HepG2 (cell line): ENCODE results near the gene PRCD. TPM values are rescaled to one million over a fixed set of nuclear protein-coding genes. Genes with fewer than 3 reads are reported as not detected.

Experiments
- ARNTL ChIP-seq: sonication (generic); formaldehyde crosslinking; IDR thresholded peaks from 2 replicates; pipeline ENCODE4 v1.4.0; 2020; ENCODE audit warnings: mild to moderate bottlenecking, missing genetic modification reagents
- ATF2 ChIP-seq: sonication (generic); formaldehyde crosslinking; IDR thresholded peaks from 2 replicates; pipeline ENCODE4 v1.4.0; 2020; ENCODE audit warnings: missing genetic modification reagents
- CENPX ChIP-seq: sonication (generic); formaldehyde crosslinking; IDR thresholded peaks from 2 replicates; pipeline ENCODE4 v1.9.0; 2021; ENCODE audit warnings: mild to moderate bottlenecking, missing genetic modification reagents, moderate library complexity
- E2F1 ChIP-seq: sonication (generic); formaldehyde crosslinking; IDR thresholded peaks from 2 replicates; pipeline ENCODE4 v1.5.0; 2020; ENCODE audit warnings: missing genetic modification reagents
- FOXK1 ChIP-seq: sonication (generic); formaldehyde crosslinking; IDR thresholded peaks from 2 replicates; pipeline ENCODE4 v1.4.0; 2020; ENCODE audit warnings: low read depth, missing genetic modification reagents, borderline replicate concordance
- HCFC1 ChIP-seq: fragments of 150-350 bp; IDR thresholded peaks from 2 replicates; pipeline ENCODE4 v1.6.1; 2014; ENCODE audit warnings: low read depth, low read length
- HMGXB3 ChIP-seq: sonication (generic); formaldehyde crosslinking; IDR thresholded peaks from 2 replicates; pipeline ENCODE4 v1.4.0; 2020; ENCODE audit warnings: missing genetic modification reagents, borderline replicate concordance
- NCOA5 ChIP-seq: sonication (generic); formaldehyde crosslinking; IDR thresholded peaks from 2 replicates; pipeline ENCODE4 v1.4.0; 2020; ENCODE audit warnings: missing genetic modification reagents
- NR0B2 ChIP-seq: sonication (generic); formaldehyde crosslinking; IDR thresholded peaks from 2 replicates; pipeline ENCODE4 v1.4.0; 2020; ENCODE audit warnings: mild to moderate bottlenecking, missing genetic modification reagents
- RAD51 ChIP-seq: fragments of 450-650 bp; IDR thresholded peaks from 2 replicates; pipeline ENCODE4 v1.6.1; 2016; ENCODE audit warnings: borderline replicate concordance
- UBTF ChIP-seq: sonication (generic); formaldehyde crosslinking; IDR thresholded peaks from 2 replicates; pipeline ENCODE4 v1.4.0; 2020; ENCODE audit warnings: mild to moderate bottlenecking, missing genetic modification reagents
- ZBTB25 ChIP-seq: IDR thresholded peaks from 2 replicates; pipeline ENCODE4 v1.6.1; 2018; ENCODE audit warnings: missing genetic modification reagents
- ZNF501 ChIP-seq: sonication (generic); formaldehyde crosslinking; IDR thresholded peaks from 2 replicates; pipeline ENCODE4 v1.5.1; 2020; ENCODE audit warnings: mild to moderate bottlenecking, moderate library complexity, missing genetic modification reagents
- ZNF670 ChIP-seq: sonication (generic); formaldehyde crosslinking; IDR thresholded peaks from 2 replicates; pipeline ENCODE4 v1.8.0; 2022; ENCODE audit warnings: mild to moderate bottlenecking, missing genetic modification reagents, borderline replicate concordance
- ZNF678 ChIP-seq: sonication (generic); formaldehyde crosslinking; IDR thresholded peaks from 2 replicates; pipeline ENCODE4 v1.4.0; 2020; ENCODE audit warnings: mild to moderate bottlenecking, missing genetic modification reagents
- ZNF713 ChIP-seq: sonication (generic); formaldehyde crosslinking; IDR thresholded peaks from 2 replicates; pipeline ENCODE4 v1.4.0; 2020; ENCODE audit warnings: mild to moderate bottlenecking, missing genetic modification reagents
- ZNF850 ChIP-seq: sonication (generic); formaldehyde crosslinking; conservative IDR thresholded peaks from 2 replicates; pipeline ENCODE4 v1.9.0; 2021; ENCODE audit warnings: mild to moderate bottlenecking, missing genetic modification reagents
- polyA plus RNA-seq, 8 experiments: library from polyadenylated mRNA; depleted of rRNA in 3 of 8; stranded (reverse) in 7 of 8; unstranded in 1 of 8; fragments of >200 nt; fragmentation: Illumina TruSeq in 4 of 8; extraction: Trizol in 4 of 8; gene quantifications; 2 replicates each; pipeline versions ENCODE4 v1.2.1 to v1.2.3, GENCODE V29; 2011 to 2016; ENCODE audit warnings: low read depth in 4 of 8, missing spikeins in 1 of 8, mixed read lengths in 1 of 8; ENCODE audit not compliant: insufficient read depth in 1 of 8
- total RNA-seq, 5 experiments: library from RNA; depleted of rRNA; stranded (reverse); fragments of >200 nt; fragmentation: Illumina TruSeq; extraction: Trizol; gene quantifications; 2 replicates each; pipeline ENCODE4 v1.2.3, GENCODE V29; 2016; ENCODE audit warnings: low read depth in 1 of 5

Gene PRCD
- total and polyA plus RNA-seq, 2 of the 13 experiments (the other 11 are each of a cell fraction or from before 2014, with no cell fraction given): 0.51 TPM; not detected in 1

- 0 out of 2 replicates have a peak, but pooled peaks have one; percentile 21 for TF ChIP-seq NR0B2 (CRISPR knock-in tag)
- no peak for TF ChIP-seq CENPX (CRISPR knock-in tag)
- TF ChIP-seq HMGXB3: 0 out of 2 replicates have a peak, but pooled peaks have one; percentile 23
- TF ChIP-seq HCFC1: no peak
- 0 out of 2 replicates have a peak, but pooled peaks have one; percentile 80 for TF ChIP-seq ZNF850
- peak; percentile 20; the same call in 1 of the 2 replicates for TF ChIP-seq ZNF670 (CRISPR knock-in tag)
- TF ChIP-seq ARNTL: no peak
- no peak; the same call in 1 of the 2 replicates for TF ChIP-seq ATF2
- TF ChIP-seq RAD51: no peak
- no peak for TF ChIP-seq ZNF713 (CRISPR knock-in tag)
- 0 out of 2 replicates have a peak, but pooled peaks have one; percentile 3 for TF ChIP-seq UBTF (CRISPR knock-in tag)
- no peak for TF ChIP-seq E2F1
- no peak for TF ChIP-seq ZNF501 (CRISPR knock-in tag)
- TF ChIP-seq ZNF678: 0 out of 2 replicates have a peak, but pooled peaks have one; percentile 9
- TF ChIP-seq FOXK1 (CRISPR knock-in tag): no peak; the same call in 1 of the 2 replicates
- no peak for TF ChIP-seq NCOA5 (CRISPR knock-in tag)
- TF ChIP-seq ZBTB25 (CRISPR knock-in tag): 0 out of 2 replicates have a peak, but pooled peaks have one; percentile 9
Observed at GRCh38 chr17:76556765-76557367, 17.0 kb downstream of the PRCD start (continued).
